SJCRH30 (cell line): ENCODE data around the gene ARV1. TPM values are rescaled to one million over a fixed set of nuclear protein-coding genes. Genes with fewer than 3 reads are reported as not detected.

ENCODE experiments used
- DNase-seq, 2 experiments: peaks; one replicate each; pipeline ENCODE4 v3.0.0-alpha.2; 2015 to 2020
- H3K27ac ChIP-seq: fragments of 250-450 bp; sonication (Bioruptor Pico); 2 replicates; pipeline ENCODE4 v1.5.1; 2020; ENCODE audit warnings: mild to moderate bottlenecking, moderate library complexity
- H3K27me3 ChIP-seq: fragments of 250-450 bp; sonication (Bioruptor Pico); 2 replicates; pipeline ENCODE4 v1.5.1; 2020; ENCODE audit warnings: mild to moderate bottlenecking, moderate library complexity
- H3K36me3 ChIP-seq: fragments of 250-450 bp; sonication (Bioruptor Pico); 2 replicates; pipeline ENCODE4 v1.5.1; 2020; ENCODE audit warnings: mild to moderate bottlenecking, moderate library complexity
- H3K4me1 ChIP-seq: fragments of 250-450 bp; sonication (Bioruptor Pico); 2 replicates; pipeline ENCODE4 v1.5.1; 2020; ENCODE audit warnings: mild to moderate bottlenecking, moderate library complexity
- H3K4me3 ChIP-seq: fragments of 250-450 bp; sonication (Bioruptor Pico); 2 replicates; pipeline ENCODE4 v1.5.1; 2020; ENCODE audit warnings: mild to moderate bottlenecking, moderate library complexity
- H3K9me3 ChIP-seq: fragments of 250-450 bp; sonication (Bioruptor Pico); replicated peaks from 2 replicates; pipeline ENCODE4 v1.5.1; 2020; ENCODE audit warnings: mild to moderate bottlenecking, moderate library complexity
- total RNA-seq: library from RNA; depleted of rRNA; stranded (reverse); fragments of >200 nt; shearing (Covaris generic); gene quantifications from 2 replicates; pipeline ENCODE4 v1.2.3, GENCODE V29; 2014

The ARV1 gene
- total RNA-seq, 1 experiment from 2014 or later, result 38.6 TPM

GRCh38 chr1:230964896-230965295 is 14.0 kb upstream of the ARV1 start:
- Histone ChIP-seq H3K4me3 (no peak overlapping the region), H3K9me3 (no peaks in the 10 kb centered on the region), H3K27ac (no peak overlapping the region), H3K27me3 (no peaks in the 10 kb centered on the region), H3K36me3 (peaks cover 3% of the 10 kb centered on the region; the same call in 1 of the 2 replicates), H3K4me1 (no peaks in the 10 kb centered on the region)
- no peak for DNase-seq

GRCh38 chr1:230965535-230965934 is 13.4 kb upstream of the ARV1 start:
- H3K4me3 ChIP-seq, result no peak overlapping the region
- no peaks in the 10 kb centered on the region for H3K4me1 ChIP-seq
- no peak for DNase-seq
- no peaks in the 10 kb centered on the region for H3K9me3 ChIP-seq
- no peaks in the 10 kb centered on the region for H3K27me3 ChIP-seq
- peaks cover 3% of the 10 kb centered on the region; the same call in 1 of the 2 replicates for H3K36me3 ChIP-seq
- no peak overlapping the region for H3K27ac ChIP-seq

GRCh38 chr1:230966358-230966873 is 12.5 kb upstream of the ARV1 start:
- Histone ChIP-seq H3K9me3 (no peaks in the 10 kb centered on the region), H3K4me1 (no peaks in the 10 kb centered on the region), H3K36me3 (peaks cover 3% of the 10 kb centered on the region; the same call in 1 of the 2 replicates), H3K27me3 (no peaks in the 10 kb centered on the region), H3K4me3 (no peak overlapping the region), H3K27ac (no peak overlapping the region)
- no peak for DNase-seq

GRCh38 chr1:230970432-230970831 is 8.5 kb upstream of the ARV1 start:
- Histone ChIP-seq H3K27me3 (no peaks in the 10 kb centered on the region), H3K4me3 (no peak overlapping the region), H3K27ac (no peak overlapping the region), H3K36me3 (peaks cover 3% of the 10 kb centered on the region; the same call in 1 of the 2 replicates), H3K4me1 (peaks cover 4% of the 10 kb centered on the region), H3K9me3 (no peaks in the 10 kb centered on the region)
- DNase-seq, result no peak

- H3K27me3 ChIP-seq, result no peaks in the 10 kb centered on the region
- no peaks in the 10 kb centered on the region for H3K9me3 ChIP-seq
- H3K36me3 ChIP-seq, result 0 out of 2 replicates have a peak, but pooled peaks cover 3% of the 10 kb centered on the region
- DNase-seq, result no peak
- peaks cover 17% of the 10 kb centered on the region for H3K4me1 ChIP-seq
- H3K4me3 ChIP-seq, result no peak overlapping the region
- H3K27ac ChIP-seq, result no peak overlapping the region
Observed at GRCh38 chr1:230971771-230972170, 7.1 kb upstream of the ARV1 start.

- H3K36me3 ChIP-seq, result 0 out of 2 replicates have a peak, but pooled peaks cover 3% of the 10 kb centered on the region
- H3K4me1 ChIP-seq, result peaks cover 27% of the 10 kb centered on the region
- no peak overlapping the region for H3K27ac ChIP-seq
- H3K27me3 ChIP-seq, result no peaks in the 10 kb centered on the region
- no peak overlapping the region for H3K4me3 ChIP-seq
- H3K9me3 ChIP-seq, result no peaks in the 10 kb centered on the region
- no peak for DNase-seq
Observed at GRCh38 chr1:230972855-230973271, 6.0 kb upstream of the ARV1 start.

GRCh38 chr1:230975636-230976035 is 3.3 kb upstream of the ARV1 start:
- peak overlapping the region; percentile 69 for H3K27ac ChIP-seq
- peaks cover 32% of the 10 kb centered on the region for H3K4me1 ChIP-seq
- no peak overlapping the region for H3K4me3 ChIP-seq
- H3K27me3 ChIP-seq, result no peaks in the 10 kb centered on the region
- H3K9me3 ChIP-seq, result no peaks in the 10 kb centered on the region
- peak in 1 of 2 experiments; percentile 15 for DNase-seq
- H3K36me3 ChIP-seq, result no peaks in the 10 kb centered on the region

- peak overlapping the region; percentile 69 for H3K27ac ChIP-seq
- H3K9me3 ChIP-seq, result no peaks in the 10 kb centered on the region
- DNase-seq, result peak; percentile 82 to 91
Observed at GRCh38 chr1:230976360-230976759, 2.5 kb upstream of the ARV1 start.

GRCh38 chr1:230976825-230977747 is 1.8 kb upstream of the ARV1 start:
- peak overlapping the region; percentile 85 for H3K4me3 ChIP-seq

More at GRCh38 chr1:230976360-230976759, 2.5 kb upstream of the ARV1 start:
- 0 out of 2 replicates have a peak, but pooled peaks cover under 1% of the 10 kb centered on the region for H3K36me3 ChIP-seq
- peaks cover 32% of the 10 kb centered on the region for H3K4me1 ChIP-seq
- H3K27me3 ChIP-seq, result no peaks in the 10 kb centered on the region
- no peak overlapping the region for H3K4me3 ChIP-seq

GRCh38 chr1:230977761-230978490 is 968 bp upstream of the ARV1 start:
- DNase-seq, result peak; percentile 62 to 68
- peak overlapping the region; percentile 37 for H3K27ac ChIP-seq
- H3K4me3 ChIP-seq, result peak overlapping the region; percentile 85
- no peaks in the 10 kb centered on the region for H3K9me3 ChIP-seq
- 0 out of 2 replicates have a peak, but pooled peaks cover 5% of the 10 kb centered on the region for H3K36me3 ChIP-seq
- no peaks in the 10 kb centered on the region for H3K27me3 ChIP-seq
- H3K4me1 ChIP-seq, result peaks cover 32% of the 10 kb centered on the region

More at GRCh38 chr1:230976825-230977747, 1.8 kb upstream of the ARV1 start:
- Histone ChIP-seq H3K27ac (peak overlapping the region; percentile 69), H3K4me1 (peaks cover 32% of the 10 kb centered on the region), H3K9me3 (no peaks in the 10 kb centered on the region), H3K36me3 (0 out of 2 replicates have a peak, but pooled peaks cover 5% of the 10 kb centered on the region), H3K27me3 (no peaks in the 10 kb centered on the region)
- DNase-seq, result no peak

- Histone ChIP-seq H3K27ac (peak overlapping the region; percentile 22; the same call in 1 of the 2 replicates), H3K4me1 (peaks cover 32% of the 10 kb centered on the region)
Observed at GRCh38 chr1:230979389-230979716, 459 bp downstream of the ARV1 start.

GRCh38 chr1:230979952-230980351 is 1.1 kb downstream of the ARV1 start:
- Histone ChIP-seq H3K4me1 (peaks cover 32% of the 10 kb centered on the region), H3K27ac (no peak overlapping the region), H3K9me3 (no peaks in the 10 kb centered on the region), H3K4me3 (peak overlapping the region; percentile 85), H3K36me3 (peaks cover 5% of the 10 kb centered on the region; the same call in 1 of the 2 replicates), H3K27me3 (no peaks in the 10 kb centered on the region)
- DNase-seq, result no peak

More at GRCh38 chr1:230979389-230979716, 459 bp downstream of the ARV1 start:
- DNase-seq, result no peak
- 0 out of 2 replicates have a peak, but pooled peaks cover 5% of the 10 kb centered on the region for H3K36me3 ChIP-seq
- H3K4me3 ChIP-seq, result peak overlapping the region; percentile 85
- no peaks in the 10 kb centered on the region for H3K9me3 ChIP-seq
- H3K27me3 ChIP-seq, result no peaks in the 10 kb centered on the region

- no peak for DNase-seq
- H3K4me3 ChIP-seq, result no peak overlapping the region
- no peak overlapping the region for H3K27ac ChIP-seq
- H3K27me3 ChIP-seq, result no peaks in the 10 kb centered on the region
- peaks cover 17% of the 10 kb centered on the region; the same call in 1 of the 2 replicates for H3K36me3 ChIP-seq
- H3K9me3 ChIP-seq, result no peaks in the 10 kb centered on the region
- H3K4me1 ChIP-seq, result peaks cover 5% of the 10 kb centered on the region
Observed at GRCh38 chr1:230982696-230983095, 3.8 kb downstream of the ARV1 start.

GRCh38 chr1:230983811-230984210 is 4.9 kb downstream of the ARV1 start:
- peaks cover 5% of the 10 kb centered on the region; the same call in 1 of the 2 replicates for H3K4me1 ChIP-seq
- H3K27me3 ChIP-seq, result no peaks in the 10 kb centered on the region
- H3K36me3 ChIP-seq, result peaks cover 22% of the 10 kb centered on the region
- no peak for DNase-seq
- H3K4me3 ChIP-seq, result no peak overlapping the region
- no peaks in the 10 kb centered on the region for H3K9me3 ChIP-seq
- H3K27ac ChIP-seq, result no peak overlapping the region
